Raji (cell line): ENCODE results near the gene FNDC3A.

Experiments used
- POLR2A ChIP-seq: IDR thresholded peaks from 2 replicates; pipeline ENCODE4 v1.6.1; 2011; ENCODE audit warnings: low read depth, low read length, control low read depth; ENCODE audit not compliant: insufficient read depth

The FNDC3A gene

DNA sequence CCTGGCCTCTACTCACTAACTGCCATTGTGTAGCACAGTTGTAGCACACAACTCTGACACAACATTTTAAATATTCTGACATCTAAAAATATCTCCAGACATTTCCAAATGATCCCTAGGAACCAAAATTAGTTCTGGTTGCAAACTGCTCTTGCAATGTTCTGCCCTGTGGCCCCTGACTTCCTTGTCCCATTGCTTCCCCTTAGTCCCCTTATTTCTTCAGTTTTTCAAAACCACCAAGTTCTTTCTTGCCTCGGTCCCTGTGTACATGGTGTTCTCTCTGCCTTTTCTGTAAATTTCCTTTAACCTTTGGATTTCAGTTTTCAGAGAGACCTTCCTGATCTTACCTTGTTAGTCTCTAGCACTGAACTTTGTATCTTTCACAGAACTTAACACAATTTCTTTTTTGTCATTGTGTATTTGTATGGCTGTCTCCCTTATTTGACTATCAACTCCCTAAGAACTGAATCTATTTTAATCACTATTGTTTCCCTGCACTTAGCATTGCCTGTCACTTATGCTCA is 156.8 kb downstream of the FNDC3A start:
- no peak for TF ChIP-seq POLR2A

GRCh38 chr13:49134305-49134704 is 158.6 kb downstream of the FNDC3A start:
- TF ChIP-seq POLR2A: no peak

DNA sequence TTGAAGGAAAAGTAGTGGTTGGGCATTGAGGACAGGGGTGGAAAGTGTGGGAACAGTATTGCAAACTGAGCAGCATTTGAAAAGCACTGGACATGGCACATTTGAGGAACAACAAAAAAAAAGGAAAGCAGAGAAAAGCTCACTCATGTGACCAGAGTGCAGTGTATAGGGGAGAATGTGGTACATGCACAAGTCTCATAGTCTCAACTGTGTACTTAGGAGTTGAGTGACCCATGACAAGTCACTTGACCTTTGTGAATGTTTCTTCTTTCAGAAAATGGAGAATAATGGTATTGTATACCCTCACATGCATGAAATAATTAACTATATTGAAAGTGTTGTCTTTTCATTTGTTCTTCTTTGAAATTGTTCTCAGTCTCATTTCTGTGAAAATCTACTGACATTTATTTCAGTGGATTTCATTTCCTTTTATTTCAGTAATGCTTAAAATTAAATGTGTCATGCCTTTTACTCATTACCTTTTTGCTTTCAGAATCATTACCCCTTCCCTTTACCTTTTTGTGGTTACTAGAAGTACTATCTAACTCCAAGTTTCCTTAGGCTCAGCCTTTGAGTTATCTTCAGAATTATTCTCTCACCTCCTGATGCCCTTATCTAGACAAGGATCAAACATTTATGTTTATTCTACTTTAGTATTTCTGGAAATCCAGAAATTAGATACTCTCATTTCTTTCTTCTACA is 165.3 kb downstream of the FNDC3A start:
- TF ChIP-seq POLR2A: no peak

GRCh38 chr13:49146950-49147355 is 171.2 kb downstream of the FNDC3A start:
- TF ChIP-seq POLR2A: no peak

DNA sequence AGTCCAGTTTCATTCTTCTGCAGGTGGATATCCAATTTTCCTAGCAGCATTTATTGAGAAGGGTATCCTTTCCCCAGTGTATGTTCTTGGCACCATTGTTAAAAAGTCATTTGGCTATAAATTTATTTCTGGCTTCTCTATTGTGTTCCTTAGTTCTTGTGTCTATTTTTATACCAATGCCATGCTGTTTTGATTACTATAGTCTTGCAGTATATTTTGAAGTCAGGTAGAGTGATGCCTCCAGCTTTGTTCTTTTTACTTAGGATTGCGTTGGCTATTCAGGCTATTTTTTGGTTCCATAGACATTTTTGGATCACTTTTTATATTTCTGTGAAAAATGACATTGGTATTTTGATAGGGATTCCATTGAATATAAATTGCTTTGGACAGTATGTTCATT is 172.7 kb downstream of the FNDC3A start:
- TF ChIP-seq POLR2A: no peak

DNA sequence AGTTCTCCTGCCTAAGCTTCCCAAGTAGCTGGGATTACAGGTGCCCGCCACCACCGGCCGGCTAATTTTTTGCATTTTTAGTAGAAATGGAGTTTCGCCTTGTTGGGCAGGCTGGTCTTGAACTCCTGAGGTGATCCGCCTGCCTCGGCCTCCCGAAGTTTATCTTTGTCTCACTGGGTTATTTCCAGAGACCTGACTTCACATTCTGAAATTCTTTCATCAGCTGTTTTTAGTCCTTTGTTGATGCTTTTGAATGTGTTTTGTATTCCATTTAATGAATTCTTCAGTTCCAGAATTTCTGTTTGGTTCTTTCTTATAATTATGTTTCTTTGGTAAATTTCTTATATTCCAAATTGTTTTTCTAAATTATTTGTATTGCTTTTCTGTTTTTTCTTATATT is 189.0 kb downstream of the FNDC3A start:
- TF ChIP-seq POLR2A: no peak

DNA sequence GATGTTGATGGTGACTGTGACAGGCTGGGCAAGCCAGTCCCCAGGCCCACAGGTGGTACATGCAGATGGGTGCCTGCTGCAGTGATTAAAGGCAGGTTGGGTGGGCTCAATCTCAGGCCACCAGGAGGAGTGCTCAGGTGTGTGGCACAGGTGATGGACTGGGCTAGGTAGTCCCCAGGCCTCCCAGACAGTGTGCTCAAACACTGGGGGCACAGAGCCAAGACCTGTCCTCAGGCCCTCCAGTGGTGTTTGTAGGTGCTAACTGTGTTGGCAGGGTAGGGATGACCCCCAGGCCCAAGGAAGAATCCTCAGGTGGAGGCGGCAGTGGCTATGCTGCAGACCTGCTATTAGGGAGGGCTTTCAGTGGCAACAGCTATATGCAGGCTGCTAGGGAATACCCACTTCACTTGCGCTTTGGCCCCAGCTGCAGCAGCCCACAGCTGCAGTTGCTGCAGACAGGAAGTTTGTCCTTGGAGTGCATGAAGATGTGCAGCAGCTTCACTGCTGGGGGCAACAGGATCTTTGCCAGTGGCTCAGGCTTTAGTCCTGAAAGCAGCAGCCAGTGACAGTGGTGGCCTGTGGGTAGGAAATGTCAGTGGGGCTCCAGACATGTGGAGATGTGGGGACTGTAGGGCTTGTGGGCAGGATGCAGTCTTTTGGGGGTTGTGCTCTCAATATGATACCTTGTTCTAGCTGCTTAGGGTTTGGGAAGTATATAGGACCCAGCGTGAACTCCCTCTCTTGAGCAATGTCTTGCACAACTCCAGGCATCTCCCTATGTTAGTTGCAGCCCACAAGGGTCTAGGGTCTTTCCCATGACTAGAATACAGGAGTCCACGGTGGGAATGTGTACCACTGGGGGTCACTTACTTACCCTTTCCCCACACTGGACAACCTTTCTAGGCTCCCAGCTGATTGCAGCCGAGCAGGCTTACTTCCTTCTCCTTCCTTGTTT is 190.4 kb downstream of the FNDC3A start:
- no peak for TF ChIP-seq POLR2A

GRCh38 chr13:49171359-49171758 is 195.6 kb downstream of the FNDC3A start:
- TF ChIP-seq POLR2A: no peak

- no peak for TF ChIP-seq POLR2A
These were observed 208.1 kb downstream of the FNDC3A start for GRCh38 chr13:49183672-49184325.

DNA sequence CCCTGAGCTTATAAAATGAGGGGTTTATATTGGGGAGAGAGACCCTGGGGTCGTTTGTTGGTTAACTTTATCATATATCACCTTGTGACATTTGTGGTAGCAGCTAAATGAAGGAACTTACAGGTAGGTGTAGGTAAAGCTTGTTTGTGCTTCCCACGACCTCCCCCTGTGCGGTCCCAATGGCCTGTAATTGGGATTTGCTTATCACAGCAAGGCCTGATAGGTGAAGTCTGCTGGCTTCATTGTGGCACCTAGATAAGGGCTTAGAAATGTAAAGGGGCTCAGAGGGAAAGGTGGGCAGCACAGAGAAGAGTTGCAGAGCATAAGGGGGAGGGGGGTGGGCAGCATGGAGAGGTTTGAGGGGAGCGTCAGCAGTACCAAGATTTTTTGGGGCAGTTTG is 208.9 kb downstream of the FNDC3A start:
- TF ChIP-seq POLR2A: no peak

DNA sequence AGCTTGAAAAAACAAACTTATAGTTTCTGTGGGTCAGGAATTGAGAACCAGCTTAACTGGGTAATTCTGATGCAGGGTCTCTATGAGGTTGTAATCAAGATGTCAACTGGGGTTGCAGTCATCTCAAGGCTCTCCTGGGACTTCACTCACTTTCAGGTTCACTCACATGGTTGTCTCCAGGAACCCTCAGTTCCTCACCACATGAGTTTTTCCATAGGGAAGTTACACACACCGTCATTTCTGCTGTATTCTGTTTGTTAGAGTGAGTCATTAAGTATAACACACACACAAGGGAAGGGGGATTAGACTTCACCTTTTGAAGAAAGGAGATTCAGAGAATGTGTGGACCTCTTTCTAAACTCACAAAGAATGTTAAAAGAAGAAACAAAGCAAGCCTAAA is 209.6 kb downstream of the FNDC3A start:
- no peak for TF ChIP-seq POLR2A

GRCh38 chr13:49190901-49191300 is 215.2 kb downstream of the FNDC3A start:
- no peak for TF ChIP-seq POLR2A

GRCh38 chr13:49206641-49207040 is 230.9 kb downstream of the FNDC3A start:
- TF ChIP-seq POLR2A: no peak

GRCh38 chr13:49208619-49209018 is 232.9 kb downstream of the FNDC3A start:
- no peak for TF ChIP-seq POLR2A

DNA sequence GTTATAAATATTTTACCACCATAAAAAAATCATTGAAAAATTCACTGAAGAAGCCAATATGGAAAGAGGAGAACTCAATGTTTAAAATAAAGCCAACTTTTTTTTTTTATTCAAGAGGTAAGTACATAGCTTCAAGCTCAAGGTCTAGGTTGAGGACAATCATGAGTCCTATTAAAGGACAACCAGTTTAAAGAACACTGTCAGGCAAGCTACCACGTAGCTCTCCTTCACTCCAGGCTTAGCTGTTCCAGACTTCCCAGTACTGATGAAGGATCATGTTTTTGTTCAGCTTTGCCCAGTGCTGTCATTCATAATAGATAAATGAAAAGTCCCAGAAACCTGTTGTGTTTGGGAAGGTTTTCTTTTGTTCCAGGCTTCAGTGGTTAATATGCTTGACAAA is 234.4 kb downstream of the FNDC3A start:
- TF ChIP-seq POLR2A: no peak
